PFSK-1 (cell line): ENCODE measurements around the gene LELP1.

Source experiments
- FOXP2 ChIP-seq: optimal IDR thresholded peaks from 2 replicates; pipeline ENCODE3; 2011; ENCODE audit warnings: borderline replicate concordance, control low read depth, inconsistent platforms; ENCODE audit not compliant: insufficient read depth; ENCODE audit errors: extremely low read length, extremely low read depth
- TAF1 ChIP-seq: IDR thresholded peaks from 2 replicates; pipeline ENCODE4 v1.6.1; 2012; ENCODE audit warnings: low read length, control low read depth, borderline replicate concordance; ENCODE audit not compliant: insufficient read depth

DNA sequence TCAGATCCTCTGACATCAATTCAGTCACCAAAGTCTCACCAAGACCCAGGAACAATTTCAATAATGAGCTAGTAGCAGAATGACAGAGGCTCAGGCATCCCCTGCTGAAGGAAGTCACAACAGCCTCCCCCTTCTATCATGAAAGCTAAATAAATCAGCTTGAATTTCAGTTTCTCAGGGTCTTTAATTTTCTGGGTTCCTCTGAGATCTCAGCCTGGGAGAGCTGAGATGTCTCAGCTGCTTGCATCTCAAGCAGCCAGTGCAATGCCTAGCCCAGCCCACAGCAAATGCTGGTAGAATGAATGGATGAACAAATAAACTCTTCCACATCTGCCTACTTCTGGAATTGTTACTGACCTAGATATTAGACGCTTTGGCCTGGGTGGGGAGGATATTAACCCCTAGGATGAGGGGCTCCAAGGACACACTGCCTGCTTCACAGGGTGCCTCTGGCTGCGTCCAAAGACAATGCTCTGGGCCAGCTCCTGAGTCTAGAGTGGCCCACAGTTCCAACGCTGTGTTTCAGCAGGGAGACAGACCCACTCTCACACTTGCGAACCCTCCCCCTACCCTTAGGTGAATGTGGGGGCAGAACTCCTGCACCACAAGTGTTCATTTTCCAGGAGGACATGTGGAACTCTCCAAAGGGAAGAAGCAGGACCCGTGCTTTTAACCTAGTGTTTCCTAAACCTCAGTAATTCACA is 45.1 kb downstream of the LELP1 start:
- TF ChIP-seq FOXP2, result no peak
- no peak for TF ChIP-seq TAF1
